Bronchial epithelial cell (primary cell): Measurements from ENCODE around the gene CCL19. TPM values are rescaled to one million over a fixed set of nuclear protein-coding genes. Genes with fewer than 3 reads are reported as not detected.

Source experiments
- DNase-seq: peaks from one replicate; pipeline ENCODE4 v3.0.0-alpha.2; 2010; ENCODE audit warnings: low read depth
- FAIRE-seq: peaks from 2 replicates; lab custom pipeline; 2011; peaks lifted over from hg19 to GRCh38; lab: Jason Lieb, UNC
- H3K27me3 ChIP-seq: 2 replicates; pipeline ENCODE4 v1.5.1; 2011; ENCODE audit warnings: low read length; ENCODE audit not compliant: control insufficient read depth, insufficient read depth
- H3K36me3 ChIP-seq: 2 replicates; pipeline ENCODE4 v1.5.1; 2011; ENCODE audit warnings: low read length; ENCODE audit not compliant: control insufficient read depth, insufficient read depth
- H3K4me3 ChIP-seq: 2 replicates; pipeline ENCODE4 v1.5.1; 2011; ENCODE audit warnings: mild to moderate bottlenecking, low read depth, low read length, control low read depth
- CTCF ChIP-seq: IDR thresholded peaks from 2 replicates; pipeline ENCODE4 v1.5.1; 2011; ENCODE audit warnings: mild to moderate bottlenecking, moderate library complexity, low read length, control low read depth, inconsistent platforms; ENCODE audit not compliant: insufficient read depth, severe bottlenecking
- total RNA-seq: library from RNA; depleted of rRNA; stranded (reverse); fragments of >200 nt; gene quantifications from 2 replicates; pipeline ENCODE4 v1.2.1, GENCODE V29; 2014

Gene CCL19
- total RNA-seq, 1 donor from 2014 or later: not detected

DNA sequence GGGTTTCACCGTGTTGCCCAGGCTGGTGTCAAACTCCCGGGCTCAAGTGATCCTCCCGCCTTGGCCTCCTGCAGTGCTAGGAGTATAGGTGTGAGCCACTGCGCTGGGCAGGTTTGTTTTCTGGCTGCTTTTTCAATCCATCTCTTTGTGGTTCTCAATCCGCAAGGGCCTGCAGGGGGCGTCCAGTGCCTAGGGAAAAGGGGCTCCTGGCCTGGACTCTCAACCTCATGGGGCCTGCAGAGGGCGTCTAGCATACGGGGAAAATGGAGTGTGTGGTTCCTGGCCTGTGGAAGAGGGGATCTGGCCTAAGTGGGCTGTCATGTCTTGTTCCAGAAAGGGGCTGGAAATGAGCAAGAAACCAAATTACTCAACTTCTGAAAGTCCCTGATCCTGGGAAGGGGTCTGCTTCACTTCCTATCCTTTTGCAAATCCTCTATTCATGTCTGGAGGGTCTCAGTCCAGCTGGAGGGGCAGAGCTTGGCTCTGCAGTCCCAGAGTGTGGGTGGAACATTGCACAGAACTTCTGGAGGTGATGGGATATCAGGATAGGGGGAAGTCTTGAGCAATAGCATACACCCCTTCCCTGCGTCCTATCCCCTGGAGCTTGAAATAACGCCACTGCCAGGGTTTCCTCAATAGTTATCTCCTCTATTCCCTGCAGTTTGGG, 15.9 kb downstream of the CCL19 start:
- FAIRE-seq (no peak), DNase-seq (peak; percentile 36)
- Histone ChIP-seq H3K27me3 (no peaks in the 10 kb centered on the region), H3K36me3 (peaks cover 6% of the 10 kb centered on the region), H3K4me3 (no peak overlapping the region)
- peak; percentile 56 for TF ChIP-seq CTCF

GRCh38 chr9:34674440-34674839, 16.6 kb downstream of the CCL19 start:
- FAIRE-seq (no peak), DNase-seq (no peak)
- peaks cover 6% of the 10 kb centered on the region for H3K36me3 ChIP-seq
- no peak for TF ChIP-seq CTCF
- no peaks in the 10 kb centered on the region for H3K27me3 ChIP-seq
- H3K4me3 ChIP-seq: no peak overlapping the region

DNA sequence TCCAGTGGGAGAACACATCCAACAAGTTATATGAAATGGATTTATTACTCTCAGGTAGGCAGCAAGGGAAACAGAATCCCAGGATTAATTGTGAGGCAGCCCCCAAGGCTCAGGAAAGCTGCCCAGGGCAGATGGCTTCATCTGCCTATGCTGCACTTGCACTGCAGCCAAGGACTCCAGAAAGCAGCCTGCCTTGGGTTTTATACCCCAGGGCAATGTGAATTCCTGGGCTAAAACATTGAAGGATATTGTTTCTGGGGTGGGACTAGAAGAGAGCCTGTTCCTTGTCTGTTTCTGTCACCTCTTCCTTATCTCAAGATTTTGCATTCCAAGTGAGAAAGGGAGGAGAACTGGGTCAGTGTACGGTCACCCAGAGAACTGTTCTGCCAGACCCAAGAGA, 19.8 kb downstream of the CCL19 start:
- DNase-seq: no peak
- no peaks in the 10 kb centered on the region for H3K27me3 ChIP-seq
- no peak for TF ChIP-seq CTCF
- peaks cover 2% of the 10 kb centered on the region for H3K36me3 ChIP-seq
- no peak overlapping the region for H3K4me3 ChIP-seq
- FAIRE-seq: no peak

DNA sequence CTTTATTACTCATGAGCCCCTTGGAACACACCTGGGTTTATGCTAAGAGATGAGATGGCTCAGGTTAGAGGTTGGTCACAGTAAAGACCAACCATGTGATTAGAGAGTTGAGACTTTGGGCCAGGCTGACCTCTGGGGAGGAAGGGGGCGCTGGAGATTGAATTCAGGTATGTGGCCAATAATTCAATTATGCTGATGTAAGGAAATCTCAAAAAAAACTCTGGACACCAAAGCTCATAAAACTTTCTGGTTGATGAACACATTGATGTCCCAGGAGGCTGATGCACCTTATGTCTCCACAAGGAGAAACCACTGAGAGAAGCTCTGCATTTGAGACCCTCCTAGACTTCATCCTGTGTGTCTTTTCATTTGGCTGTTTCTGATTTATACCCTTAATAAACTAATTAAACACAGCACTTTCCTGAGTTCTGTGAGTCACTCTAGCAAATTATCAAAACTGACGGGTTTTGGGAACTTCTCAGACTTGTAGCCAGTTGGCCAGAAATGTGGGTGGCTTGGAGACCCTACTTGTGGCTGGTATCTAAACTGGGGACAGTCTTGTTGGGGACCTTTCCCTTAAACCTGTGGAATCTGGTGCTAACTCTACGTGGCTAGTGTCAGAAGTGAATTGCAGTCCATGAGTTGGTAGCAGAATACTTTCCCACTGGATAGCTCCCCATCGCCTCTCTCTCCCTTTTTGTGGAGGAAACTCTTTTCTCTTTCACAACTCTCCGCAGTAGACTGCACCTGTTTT, 21.1 kb downstream of the CCL19 start:
- TF ChIP-seq CTCF: no peak
- DNase-seq (no peak), FAIRE-seq (no peak)
- no peaks in the 10 kb centered on the region for H3K27me3 ChIP-seq
- H3K4me3 ChIP-seq: no peak overlapping the region
- H3K36me3 ChIP-seq: peaks cover 1% of the 10 kb centered on the region

DNA sequence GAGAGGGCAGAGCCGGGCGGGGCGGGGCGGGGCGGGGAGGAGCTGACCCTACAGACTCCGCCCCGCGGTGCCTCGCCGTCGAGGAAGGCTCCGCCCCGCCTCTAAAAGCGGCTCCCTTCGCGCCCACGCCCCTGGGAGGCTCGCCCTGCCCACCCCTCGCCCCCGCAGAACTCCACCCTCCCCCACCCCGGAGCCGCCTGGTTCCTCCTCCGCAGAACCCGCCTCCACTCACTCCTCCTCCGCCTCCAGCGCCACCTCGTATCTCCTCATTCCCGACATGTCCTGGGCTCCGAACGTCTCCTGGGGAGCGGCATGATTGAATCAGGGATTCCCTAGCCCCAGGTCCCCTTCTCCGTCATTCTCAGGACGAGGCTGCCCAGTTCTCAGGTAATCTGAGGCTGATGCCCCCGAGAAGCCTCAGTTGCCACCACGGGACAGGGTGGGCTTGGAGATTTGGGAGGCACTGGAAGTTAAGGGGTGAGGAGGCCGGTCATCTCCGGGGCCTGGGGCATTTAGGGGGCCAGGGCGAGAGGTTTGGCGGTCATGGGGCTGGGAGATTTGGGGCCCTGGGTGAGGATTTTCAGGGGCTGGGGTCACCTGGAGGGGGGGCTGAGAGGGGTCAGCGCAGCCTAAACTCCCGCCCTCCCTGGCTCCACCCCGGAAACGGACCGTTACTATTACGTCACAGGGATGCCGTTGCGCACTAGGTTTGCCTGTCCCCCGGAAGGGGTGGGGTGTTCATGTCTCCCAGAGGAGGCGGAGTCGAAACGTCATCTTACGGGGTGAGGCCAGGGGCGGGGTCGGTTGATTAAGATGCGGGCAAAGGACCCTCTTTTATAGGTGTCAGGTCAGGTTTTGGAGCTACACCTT, 25.5 kb downstream of the CCL19 start:
- Histone ChIP-seq H3K36me3 (peaks cover 1% of the 10 kb centered on the region), H3K27me3 (no peaks in the 10 kb centered on the region), H3K4me3 (peak overlapping the region; percentile 91)
- peak; percentile 36 for FAIRE-seq
- DNase-seq: peak; percentile 86
- no peak for TF ChIP-seq CTCF
